CD4-positive, alpha-beta T cell treated with Interleukin-1 beta for 1 hour (primary cell): Measurements from ENCODE around the gene MOCOS.
A peak's percentile ranks its signal among the peaks of the same experiment; 100 is the strongest.
"Not testable (repeated sequence)": the region's sequence is repeated elsewhere in the genome, so short reads cannot be mapped to it uniquely, and the experiment has no call there.

ENCODE experiments used
- DNase-seq, 2 donors: peaks; one replicate each; pipeline ENCODE4 v3.0.0-alpha.2; 2020 to 2022

Gene MOCOS, protein sequence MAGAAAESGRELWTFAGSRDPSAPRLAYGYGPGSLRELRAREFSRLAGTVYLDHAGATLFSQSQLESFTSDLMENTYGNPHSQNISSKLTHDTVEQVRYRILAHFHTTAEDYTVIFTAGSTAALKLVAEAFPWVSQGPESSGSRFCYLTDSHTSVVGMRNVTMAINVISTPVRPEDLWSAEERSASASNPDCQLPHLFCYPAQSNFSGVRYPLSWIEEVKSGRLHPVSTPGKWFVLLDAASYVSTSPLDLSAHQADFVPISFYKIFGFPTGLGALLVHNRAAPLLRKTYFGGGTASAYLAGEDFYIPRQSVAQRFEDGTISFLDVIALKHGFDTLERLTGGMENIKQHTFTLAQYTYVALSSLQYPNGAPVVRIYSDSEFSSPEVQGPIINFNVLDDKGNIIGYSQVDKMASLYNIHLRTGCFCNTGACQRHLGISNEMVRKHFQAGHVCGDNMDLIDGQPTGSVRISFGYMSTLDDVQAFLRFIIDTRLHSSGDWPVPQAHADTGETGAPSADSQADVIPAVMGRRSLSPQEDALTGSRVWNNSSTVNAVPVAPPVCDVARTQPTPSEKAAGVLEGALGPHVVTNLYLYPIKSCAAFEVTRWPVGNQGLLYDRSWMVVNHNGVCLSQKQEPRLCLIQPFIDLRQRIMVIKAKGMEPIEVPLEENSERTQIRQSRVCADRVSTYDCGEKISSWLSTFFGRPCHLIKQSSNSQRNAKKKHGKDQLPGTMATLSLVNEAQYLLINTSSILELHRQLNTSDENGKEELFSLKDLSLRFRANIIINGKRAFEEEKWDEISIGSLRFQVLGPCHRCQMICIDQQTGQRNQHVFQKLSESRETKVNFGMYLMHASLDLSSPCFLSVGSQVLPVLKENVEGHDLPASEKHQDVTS

DNA sequence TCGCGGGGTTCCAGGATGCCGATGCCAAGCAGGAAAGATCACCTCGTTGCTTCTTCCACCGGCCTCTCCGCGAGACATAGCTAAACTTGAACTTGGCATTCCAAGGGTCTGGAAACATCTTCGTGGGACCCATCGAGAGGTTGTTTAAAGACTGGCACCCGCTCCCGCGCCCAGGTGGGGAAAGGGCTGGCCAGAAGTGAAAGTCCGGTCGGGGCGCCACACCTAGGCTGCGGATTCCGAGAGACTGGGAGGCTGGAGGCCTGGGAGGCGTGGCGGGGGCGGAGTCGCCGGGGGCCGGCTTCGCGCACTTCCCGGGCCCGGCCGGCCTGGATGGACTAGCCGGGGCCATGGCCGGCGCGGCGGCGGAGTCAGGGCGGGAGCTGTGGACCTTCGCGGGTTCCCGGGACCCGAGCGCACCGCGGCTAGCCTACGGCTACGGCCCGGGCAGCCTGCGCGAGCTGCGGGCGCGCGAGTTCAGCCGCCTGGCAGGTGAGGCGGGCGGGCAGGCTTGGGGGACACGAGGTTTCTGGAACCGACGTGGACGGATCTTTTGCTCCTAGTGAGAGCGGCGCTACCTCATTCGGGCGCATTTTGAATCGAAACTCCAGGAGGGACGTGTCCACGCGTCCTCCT, at the start of gene MOCOS:
MOCOS (plus strand) TSS at position 305 of the 633 bp plus-strand sequence; CDS start at position 348, 43 bp downstream.
- DNase-seq: peak; percentile 28 to 29

DNA sequence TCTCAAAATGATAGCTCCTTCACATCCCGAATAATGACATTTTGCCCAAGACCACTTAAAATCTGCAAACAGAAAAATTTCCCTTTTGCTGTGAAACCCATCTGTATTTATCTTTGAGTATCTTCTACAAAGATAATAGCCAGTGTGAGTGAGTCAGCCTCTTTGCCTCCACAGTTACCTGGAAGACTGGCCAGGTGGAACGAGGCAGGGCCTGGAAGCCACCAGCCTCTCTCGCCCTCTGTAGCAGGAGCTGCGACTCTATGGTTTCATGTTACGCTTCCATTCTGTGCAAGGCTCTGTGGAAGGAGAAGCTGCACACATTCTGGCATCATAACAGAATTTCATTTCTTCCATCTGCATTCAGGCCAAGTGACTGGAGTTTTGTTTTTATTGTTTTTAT, 48.1 kb upstream of the MOCOS start:
- no peak for DNase-seq

DNA sequence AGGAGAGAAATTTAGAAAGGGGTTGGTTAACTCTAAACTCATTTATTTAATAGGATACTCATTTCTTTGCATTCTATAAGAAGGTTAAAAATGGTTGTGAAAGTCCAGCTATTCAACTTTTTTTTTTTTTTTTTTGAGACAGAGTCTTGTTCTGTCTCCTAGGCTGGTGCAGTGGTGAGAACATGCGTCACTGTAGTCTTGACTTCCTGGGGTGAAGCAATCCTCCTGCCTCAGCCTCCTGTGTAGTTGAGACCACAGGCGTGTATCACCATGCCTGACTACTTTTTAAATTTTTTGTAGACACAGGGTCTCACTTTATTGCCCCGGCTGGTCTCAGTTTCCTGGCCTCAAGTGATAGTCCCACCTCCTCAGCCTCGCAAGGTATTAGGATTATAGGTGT, 45.7 kb upstream of the MOCOS start:
- DNase-seq: no peak

DNA sequence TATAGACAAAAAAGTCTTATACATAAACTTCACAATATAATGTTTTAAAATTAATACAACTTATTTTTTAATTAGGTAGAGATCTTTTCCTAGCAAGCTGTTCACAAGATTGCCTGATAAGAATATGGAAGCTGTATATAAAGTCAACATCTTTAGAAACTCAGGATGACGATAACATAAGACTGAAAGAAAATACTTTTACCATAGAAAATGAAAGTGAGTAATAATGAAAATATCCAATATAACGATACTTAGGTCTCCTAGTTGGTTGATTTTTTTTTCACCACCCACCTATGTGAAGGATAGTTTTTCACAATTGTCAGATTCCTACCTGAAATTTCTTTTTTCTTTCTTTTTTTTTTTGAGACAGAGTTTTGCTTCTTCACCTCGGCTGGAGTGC, 44.5 kb upstream of the MOCOS start:
- DNase-seq: no peak

DNA sequence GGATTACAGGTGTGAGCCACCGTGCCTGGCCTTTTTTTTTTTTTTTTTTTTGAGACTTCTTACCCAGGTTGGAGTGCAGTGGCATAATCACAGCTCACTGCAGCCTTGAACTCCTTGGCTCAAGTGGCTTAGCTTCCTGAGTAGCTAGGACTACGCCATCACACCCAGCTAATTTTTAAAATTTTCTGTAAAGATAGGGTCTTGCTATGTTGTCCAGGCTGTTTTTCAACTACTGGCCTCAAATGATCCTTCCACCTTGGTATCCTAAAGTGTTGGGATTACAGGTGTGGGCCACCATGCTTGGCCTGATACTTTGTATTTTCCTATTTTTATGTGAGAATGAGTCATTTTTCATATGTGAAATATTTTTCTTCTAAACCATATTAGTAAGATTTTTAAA, 43.9 kb upstream of the MOCOS start:
- DNase-seq: no peak

DNA sequence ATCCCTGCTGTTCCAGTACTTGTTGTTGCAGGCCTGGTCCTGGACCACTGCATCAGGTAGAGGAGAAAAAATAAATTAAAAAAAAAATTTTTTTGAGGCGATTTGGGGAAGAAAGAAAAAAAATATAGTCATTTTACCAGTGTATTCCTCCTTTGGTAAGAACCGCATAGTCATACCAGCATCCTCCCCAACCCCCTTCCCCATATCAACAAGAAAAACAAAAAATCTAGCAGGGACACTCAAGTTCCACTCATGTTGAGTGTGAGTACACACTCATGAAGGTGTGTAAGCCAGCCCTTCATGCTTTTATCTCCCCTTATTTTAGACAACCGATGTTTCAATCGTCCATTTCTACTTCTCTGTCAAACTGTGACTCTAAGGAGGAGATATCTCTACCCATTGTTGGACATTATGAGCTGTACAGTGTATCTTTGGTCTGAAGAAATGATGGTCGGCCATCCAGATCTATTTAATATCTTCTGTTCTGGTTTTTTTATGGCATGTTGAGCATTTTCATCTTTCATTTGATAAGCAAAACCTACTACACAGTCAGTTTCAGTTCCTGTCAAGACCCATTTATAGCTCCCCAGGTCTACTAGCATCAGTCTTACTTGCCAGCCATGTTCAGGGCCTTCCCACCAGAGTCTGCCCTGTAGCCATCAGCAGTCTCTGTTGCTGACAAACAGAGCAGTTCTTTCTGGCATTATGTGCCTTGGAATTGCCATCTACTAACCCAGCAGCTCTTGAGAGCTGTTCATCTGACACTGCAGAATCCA, 37.6 kb upstream of the MOCOS start:
- DNase-seq: no peak

DNA sequence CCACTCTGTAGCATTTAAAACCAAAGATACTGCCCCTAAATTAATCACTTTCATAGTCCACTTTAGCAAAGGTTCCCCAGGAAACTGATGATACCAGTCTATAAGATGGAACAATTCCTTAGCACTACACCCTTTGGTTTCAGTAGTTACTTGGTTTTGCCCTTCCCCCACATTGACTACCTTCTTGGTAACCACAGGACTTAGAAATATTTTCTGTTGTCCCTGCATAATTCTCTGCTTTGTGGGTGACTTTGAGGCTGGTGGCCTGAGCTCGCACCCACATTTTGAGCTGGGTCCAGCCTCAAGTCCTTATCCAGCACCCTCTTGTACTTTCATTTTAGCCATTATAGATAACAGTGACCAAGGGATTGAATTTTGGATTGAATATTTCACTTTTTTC, 34.5 kb upstream of the MOCOS start:
- DNase-seq: no peak

DNA sequence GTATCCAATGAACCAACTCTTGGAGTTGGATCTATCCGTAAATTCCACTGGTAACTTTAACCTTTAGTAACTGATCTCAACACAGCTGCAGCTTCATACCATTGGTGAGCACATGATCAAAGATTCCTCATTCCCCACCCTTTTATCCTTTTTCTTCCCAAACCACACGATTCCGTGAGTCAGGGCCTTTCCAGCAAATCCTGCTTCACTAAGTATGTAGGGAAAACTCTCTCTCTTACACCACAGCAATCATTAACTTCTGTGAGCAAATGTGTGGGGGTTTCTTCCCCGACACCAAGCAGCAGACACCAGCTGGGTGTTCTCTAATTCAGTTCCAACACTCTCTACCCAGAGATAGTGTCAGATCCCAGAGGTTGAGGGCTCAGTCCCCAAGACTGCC, 34.1 kb upstream of the MOCOS start:
- no peak for DNase-seq

DNA sequence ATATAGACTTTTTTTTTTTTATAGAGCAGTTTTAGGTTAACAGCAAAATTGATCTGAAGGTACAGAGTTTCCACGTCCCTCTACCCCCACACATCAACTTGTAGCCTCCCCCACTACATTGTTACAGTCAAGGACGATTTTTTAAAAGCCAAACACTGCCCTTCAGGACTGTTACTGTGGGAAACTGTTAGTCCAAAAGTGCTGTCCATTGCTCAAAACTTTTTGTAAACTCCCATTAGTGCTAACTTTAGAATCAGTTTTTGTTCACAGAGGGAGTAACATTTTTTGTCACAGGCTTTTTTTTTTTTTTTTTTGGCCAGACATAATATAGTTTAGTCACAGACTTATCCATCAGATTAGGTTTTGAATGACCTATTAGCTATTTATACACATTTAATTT, 33.5 kb upstream of the MOCOS start:
- DNase-seq: no peak

DNA sequence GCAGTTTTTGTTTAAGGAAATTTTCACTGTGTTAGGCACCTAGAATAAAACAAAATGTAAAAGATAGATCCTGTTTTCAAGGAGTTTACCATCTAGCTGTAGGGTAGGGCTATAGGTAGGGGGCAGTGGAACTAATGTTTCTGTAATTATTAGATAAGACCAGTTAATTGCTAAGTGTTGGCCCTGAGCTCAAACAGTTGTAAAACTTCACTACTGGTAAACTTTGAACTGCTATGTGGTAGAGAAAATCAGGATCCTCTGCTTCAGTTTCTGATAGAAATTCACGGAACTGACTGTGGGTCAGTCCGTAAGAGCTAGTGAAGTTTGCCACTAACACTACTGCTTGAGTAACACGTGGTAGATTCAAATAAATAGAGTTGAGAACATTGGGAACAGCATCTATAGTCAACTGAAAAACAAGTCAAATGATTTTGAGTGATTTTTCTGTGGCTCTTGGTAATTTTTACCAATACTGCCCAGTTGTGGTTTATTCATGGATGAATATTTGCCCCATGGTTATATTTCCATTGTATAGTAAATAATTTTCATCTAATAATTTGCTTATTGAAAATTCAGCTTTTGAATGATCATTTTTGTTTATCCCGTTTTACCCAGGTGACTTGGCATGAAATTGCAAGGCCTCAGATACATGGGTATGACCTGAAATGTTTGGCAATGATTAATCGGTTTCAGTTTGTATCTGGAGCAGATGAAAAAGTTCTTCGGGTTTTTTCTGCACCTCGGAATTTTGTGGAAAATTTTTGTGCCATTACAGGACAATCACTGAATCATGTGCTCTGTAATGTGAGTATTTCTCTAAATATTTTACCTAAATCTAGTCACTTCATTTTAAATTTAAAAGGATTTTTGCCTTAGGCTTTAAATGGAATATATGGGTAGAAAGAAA, 31.2 kb upstream of the MOCOS start:
- no peak for DNase-seq

DNA sequence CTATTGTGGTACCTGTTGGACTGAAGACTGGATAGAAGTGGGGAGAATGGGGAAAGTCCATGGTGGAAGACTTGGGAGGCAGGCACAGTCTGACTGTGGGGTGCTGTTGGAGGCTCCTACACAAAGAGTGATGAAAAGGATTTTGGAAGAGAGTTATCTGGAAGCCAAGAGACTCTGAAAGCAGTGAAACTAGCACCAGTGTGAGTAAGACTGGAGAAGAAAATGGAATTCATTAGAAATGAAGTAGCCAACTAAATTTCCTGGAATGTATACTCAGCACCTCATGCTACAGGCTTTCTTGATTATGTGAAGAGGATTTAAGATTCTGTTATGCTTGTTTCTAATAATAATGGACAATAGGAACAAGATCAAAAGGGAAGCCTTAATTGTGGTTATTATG, 29.9 kb upstream of the MOCOS start:
- DNase-seq: no peak

DNA sequence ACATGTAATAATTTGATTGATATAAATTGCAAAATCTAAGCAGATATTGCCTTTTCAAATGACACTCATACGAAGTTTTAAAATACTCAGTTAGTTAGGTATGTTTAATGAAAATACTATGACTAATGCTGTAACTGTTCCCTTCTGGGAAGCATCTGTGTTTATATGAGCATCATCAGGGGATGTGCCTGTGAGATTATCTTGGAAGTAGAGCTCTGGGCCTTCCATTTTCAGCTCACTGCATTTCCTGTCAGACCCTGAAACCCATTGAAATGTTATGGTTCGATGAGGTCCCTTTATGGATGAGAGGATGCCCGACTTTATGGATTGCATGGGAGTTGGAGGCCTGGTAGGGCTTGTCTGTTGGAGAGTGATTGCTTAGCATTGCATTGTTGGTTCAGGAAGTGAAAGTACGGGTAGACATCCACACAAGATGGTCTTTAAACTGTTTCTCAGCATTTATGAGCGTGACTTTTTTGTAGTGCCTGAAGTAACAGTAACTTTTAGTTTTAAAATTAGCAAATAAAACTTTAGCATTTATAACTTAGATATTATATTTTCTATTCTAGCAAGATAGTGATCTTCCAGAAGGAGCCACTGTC, 28.9 kb upstream of the MOCOS start:
- no peak for DNase-seq

DNA sequence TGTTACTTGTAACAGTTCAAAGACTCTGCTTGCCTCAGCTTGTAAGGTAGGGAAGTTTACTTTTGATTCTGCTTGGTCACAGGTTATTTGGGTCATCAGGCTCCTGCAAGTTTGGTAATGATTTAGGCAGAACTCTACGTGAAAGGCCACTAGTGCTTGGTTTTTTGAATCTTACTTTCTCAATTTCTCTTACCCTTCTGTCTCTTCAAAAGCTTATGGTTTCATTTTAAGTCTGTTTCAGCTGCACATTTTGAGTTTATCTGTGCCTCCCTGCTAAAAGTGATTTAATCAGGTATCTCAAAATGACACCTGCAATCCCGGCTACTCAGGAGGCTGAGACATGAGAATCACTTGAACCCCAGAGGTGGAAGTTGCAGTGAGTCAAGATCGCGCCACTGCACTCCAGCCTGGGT, 26.3 kb upstream of the MOCOS start:
- DNase-seq: no peak

DNA sequence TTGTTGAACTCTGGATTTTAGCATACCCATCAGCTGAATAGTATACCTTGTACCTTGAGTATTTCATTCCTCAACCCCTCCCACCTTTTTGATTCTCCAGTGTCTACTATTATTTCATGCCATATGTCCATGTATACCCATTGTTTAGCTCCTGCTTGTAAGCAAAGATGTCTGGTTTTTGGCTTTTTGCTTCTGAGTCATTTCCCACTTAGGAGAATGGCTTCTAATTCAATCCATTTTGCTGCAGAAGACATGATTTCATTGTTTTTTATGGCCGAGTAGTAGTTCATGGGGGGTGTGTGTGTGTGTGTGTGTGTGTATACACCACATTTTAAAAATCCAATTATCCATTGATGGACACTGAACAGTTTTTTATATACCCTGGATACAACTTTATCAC, 24.3 kb upstream of the MOCOS start:
- no peak for DNase-seq

DNA sequence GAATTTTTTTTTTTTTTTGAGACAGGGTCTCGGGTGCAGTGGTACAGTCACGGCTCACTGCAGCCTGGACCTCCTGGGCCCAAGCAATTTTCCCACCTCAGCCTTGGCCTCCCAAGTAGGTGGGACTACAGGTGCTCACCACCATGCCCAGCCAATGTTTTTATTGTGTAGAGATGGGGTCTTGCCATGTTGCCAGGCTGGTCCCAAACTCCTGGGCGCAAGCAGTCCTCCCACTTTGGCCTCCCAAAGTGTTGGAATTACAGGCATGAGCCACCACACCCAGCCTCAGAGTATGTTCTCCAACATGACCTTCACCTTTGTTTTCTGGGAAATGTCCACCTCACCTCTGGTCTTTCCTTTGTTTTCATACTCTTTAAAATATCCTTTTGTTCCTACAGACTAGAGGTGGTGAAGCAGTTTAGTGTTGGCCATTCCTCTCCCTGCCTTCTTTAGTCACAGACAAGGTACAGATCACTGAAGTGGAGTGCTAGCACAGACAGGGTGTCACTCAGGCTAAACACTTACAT, 19.5 kb upstream of the MOCOS start:
- no peak for DNase-seq

DNA sequence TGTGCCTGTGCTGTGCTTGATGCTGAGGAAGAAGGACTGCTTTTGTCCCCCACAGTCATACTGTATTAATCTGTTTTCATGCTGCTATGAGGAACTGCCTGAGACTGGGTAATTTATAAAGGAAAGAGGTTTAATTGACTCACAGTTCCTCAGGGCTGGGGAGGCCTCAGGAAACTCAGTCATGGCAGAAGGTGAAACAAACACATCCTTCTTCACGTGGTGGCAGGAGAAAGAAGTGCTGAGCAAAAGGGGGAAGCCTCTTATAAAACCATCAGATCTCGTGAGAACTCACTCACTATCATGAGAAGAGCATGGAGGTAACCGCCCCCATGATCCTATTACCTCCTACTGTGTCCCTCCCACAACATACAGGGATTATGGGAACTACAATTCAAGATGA, 19.0 kb upstream of the MOCOS start:
- DNase-seq: not testable (repeated sequence)

DNA sequence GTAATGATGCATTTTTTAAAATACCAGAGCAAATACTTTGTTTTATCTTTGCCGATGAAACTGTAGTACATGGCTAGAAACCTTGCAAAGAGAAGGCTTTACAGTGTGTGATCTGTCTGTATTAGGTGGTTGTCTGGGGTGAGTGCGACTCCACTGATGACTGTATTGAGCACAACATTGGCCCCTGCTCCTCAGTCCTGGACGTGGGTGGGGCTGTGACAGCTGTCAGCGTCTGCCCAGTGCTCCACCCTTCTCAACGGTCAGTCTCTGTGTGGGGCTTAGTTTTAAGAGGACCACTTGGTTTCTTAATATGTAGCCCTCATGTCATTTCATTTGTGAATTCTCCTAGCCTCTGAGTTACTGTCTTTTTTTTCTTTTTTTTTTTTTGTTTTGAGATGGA, 17.4 kb upstream of the MOCOS start:
- DNase-seq: no peak

DNA sequence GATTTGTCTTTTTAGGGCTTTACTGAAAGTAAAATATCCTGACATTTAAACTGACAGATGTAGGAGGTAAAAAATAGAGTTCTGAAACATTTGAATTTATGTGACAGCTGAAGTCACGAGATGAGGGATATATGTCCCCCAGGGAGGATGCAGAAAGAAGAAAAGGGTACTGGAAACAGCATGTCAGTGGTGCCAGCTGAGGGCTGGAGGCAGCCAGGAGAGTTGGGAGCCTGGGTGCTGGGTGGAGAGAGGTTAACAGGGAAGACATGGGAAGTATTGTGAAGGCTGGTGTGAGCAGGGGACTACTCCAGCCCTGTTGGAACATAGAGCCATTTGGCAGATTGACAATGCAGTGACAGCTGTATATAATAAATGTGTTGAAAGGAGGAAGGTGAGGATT, 11.8 kb upstream of the MOCOS start:
- no peak for DNase-seq

DNA sequence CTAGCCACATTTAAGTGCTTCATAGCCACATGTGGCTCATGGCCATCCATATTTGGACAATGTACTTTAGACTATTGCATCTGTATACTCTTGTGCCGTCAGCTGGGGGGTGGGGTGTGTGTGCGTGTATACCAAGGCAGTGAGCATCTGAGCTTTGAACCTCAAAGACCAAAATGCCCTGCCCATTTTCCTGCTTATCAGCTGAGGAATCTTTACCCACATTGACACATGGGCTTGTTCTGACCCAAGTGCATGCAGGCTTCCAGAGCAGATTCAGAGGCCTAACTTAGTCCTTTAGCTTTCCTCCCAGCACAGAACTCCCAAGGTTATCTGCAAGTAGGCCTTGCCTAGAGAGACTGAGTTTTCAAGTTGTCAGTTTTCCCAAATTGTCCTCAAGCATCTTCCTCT, 11.1 kb upstream of the MOCOS start:
- DNase-seq: no peak

DNA sequence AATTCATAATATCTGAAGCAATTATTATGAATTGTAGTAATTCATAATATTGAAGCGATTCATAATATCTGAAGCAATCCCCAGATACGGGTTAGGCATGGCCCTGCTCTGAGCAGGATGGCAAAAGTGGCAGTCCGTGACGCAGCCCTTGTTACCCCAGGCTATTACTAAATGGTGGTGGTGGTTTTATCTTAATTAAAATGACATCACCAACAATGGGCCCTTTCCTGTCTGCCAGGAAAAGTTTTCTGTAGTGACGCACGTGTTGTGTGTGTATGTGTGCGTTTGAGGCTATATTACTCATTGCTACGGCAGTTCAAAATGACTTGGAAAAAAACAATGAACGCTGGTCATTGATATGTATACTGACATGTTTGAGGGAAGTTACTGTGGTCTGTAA, 10.6 kb upstream of the MOCOS start:
- no peak for DNase-seq

DNA sequence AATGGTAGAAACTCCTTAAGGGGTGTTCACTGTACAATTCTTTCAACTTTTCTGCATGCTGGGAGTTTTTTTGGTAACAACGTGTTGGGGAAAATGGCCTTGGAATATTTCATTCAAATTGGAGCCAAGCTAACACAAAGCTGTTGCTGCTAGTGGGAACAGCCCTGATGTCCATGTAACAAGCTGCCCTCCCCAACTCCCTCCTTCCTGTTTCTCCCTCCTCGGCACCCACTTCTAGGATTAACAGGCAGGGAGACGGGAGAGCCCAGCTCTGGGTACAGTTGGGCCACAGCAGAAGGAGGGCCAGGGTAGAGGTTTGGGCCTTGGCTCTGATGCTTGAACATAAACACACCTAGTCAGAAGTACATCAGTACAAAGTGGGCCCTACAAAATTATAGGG, 9.4 kb upstream of the MOCOS start:
- no peak for DNase-seq
